GM21825 (cell line): Measurements from ENCODE around the gene REC8.

Experiments
- ATAC-seq: cut with Tn5 transposase; IDR thresholded peaks from one replicate; pipeline ENCODE4 v1.9.1; 2021; ENCODE audit warnings: mild to moderate bottlenecking, moderate library complexity; ENCODE audit not compliant: unreplicated experiment

The REC8 gene

GRCh38 chr14:24224618-24225071 lies 52.8 kb downstream of the REC8 start:
- ATAC-seq: no peak

- no peak for ATAC-seq
Measured at GRCh38 chr14:24226473-24226872, 54.6 kb downstream of the REC8 start.

GRCh38 chr14:24228902-24229301 lies 57.0 kb downstream of the REC8 start:
- no peak for ATAC-seq
